ENCODE measurements around the gene XAGE2.

The XAGE2 gene

DNA sequence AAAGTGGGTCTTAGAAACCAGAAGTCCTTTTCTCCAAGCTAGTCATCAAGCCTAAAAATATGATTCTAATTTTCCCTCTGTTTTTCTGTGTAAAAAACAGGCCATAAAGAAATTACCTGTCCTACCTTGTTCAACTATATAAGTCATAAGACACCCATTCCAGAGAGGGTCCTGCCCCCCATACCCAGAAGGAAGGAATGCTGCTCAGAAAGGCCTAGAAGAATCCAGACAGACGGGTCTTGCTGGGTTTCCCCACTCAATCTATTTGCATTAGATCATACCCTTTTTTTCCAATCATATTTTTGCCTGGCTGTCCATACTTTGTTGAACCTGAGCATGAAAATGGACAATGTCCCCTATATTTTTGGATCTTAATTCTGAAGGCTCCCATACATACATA lies 16.3 kb upstream of the XAGE2 start:
- H3K27ac ChIP-seq = no peak overlapping the region
- TF ChIP-seq, protein P1, sequence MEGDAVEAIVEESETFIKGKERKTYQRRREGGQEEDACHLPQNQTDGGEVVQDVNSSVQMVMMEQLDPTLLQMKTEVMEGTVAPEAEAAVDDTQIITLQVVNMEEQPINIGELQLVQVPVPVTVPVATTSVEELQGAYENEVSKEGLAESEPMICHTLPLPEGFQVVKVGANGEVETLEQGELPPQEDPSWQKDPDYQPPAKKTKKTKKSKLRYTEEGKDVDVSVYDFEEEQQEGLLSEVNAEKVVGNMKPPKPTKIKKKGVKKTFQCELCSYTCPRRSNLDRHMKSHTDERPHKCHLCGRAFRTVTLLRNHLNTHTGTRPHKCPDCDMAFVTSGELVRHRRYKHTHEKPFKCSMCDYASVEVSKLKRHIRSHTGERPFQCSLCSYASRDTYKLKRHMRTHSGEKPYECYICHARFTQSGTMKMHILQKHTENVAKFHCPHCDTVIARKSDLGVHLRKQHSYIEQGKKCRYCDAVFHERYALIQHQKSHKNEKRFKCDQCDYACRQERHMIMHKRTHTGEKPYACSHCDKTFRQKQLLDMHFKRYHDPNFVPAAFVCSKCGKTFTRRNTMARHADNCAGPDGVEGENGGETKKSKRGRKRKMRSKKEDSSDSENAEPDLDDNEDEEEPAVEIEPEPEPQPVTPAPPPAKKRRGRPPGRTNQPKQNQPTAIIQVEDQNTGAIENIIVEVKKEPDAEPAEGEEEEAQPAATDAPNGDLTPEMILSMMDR (conservative IDR thresholded peaks at IDR 0.05) = no peak

DNA sequence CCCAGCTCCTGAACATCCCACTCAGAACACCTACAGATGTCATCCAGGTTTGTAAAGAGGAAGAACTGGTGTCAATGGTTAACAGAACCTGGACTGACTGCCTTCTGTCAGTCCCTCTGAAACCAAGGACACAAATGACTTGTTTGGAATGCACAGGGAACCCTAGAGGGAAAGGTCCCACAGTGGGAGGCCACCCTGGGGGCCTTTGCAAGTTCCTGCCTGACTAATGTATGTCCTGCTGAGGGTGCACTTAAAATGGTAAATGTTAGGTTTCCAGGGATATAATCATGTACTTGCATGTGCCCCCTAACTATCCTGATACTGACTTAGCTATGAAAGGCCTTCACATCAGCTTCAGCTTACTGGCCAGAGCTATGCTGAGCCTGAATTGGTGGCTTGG lies 15.0 kb upstream of the XAGE2 start:
- TF ChIP-seq, protein P1 (conservative IDR thresholded peaks at IDR 0.05) = no peak
- no peak for TF ChIP-seq ZFX (IDR thresholded peaks at IDR 0.05)
- H3K27ac ChIP-seq = no peak overlapping the region

DNA sequence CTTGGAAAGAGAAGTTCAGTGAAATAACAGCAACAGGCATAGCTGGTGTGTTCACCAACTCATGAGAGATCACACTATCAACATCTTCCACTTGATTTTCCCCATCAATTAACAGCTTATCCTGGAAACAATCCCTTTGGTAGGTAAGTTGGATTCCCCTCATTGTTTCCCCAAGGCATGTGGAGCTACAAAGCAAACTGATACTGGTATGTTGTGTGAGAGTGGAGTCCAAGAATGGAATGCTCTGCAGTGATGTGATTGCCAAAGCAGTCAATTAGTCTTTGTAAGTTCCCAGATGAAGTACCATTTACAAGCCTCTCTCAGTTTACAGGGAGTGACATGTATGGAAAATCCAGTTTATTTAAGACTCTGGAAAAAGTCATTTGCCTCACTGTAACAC lies 13.7 kb upstream of the XAGE2 start:
- H3K27ac ChIP-seq = no peak overlapping the region
- no peak for TF ChIP-seq ZFX (IDR thresholded peaks at IDR 0.05)
- TF ChIP-seq, protein P1 (conservative IDR thresholded peaks at IDR 0.05) = no peak

DNA sequence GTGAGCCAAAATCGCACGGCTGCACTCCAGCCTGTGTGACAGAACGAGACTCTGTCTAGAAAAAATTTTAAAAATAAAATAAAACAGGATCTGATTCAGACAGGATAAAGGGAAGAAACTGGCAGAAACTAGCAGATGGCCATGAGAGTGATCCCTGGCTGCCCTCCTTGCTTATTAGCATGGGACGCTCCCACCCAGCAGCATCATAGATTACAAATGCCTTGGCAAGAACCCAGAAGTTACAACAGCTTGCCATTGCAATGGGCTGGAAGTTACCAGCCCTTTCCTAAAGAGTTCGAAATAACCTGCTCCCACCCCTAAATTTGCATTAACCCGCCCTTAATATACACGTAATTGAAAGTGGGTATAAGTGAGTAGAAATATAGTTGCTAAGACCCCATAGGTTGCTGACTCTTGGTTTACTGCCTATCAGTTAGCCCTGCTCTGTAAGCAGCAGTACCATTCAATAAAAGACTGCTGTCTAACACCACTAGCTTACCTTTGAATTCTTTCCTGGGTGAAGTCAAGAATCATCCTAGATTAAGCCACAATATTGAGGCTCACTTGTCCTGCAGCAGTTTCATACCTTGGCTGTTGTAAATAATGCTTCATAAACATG lies 9.1 kb upstream of the XAGE2 start:
- TF ChIP-seq, protein P1 (conservative IDR thresholded peaks at IDR 0.05) = no peak
- no peak for TF ChIP-seq ZFX (IDR thresholded peaks at IDR 0.05)
- H3K27ac ChIP-seq = no peak overlapping the region

DNA sequence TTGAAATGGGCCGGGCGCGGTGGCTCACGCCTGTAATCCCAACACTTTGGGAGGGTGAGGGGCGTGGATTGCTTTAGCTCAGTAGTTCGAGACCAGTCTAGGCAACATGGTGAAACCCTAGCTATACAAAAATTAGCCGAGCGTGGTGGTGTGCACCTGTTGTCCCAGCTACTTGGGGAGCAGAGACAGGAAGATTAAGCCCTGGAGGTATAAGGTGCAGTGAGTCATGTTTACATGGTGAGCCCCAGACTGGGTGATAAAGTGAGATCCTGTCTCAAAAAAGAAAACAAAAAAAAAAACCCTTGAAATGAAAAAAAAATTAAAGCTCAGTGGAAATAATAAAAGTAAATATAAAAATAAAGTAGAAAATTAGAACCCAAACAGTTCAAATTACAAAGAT lies 6.9 kb upstream of the XAGE2 start:
- TF ChIP-seq, protein P1 (conservative IDR thresholded peaks at IDR 0.05) = no peak
- TF ChIP-seq ZFX (IDR thresholded peaks at IDR 0.05) = no peak
- no peak overlapping the region for H3K27ac ChIP-seq

DNA sequence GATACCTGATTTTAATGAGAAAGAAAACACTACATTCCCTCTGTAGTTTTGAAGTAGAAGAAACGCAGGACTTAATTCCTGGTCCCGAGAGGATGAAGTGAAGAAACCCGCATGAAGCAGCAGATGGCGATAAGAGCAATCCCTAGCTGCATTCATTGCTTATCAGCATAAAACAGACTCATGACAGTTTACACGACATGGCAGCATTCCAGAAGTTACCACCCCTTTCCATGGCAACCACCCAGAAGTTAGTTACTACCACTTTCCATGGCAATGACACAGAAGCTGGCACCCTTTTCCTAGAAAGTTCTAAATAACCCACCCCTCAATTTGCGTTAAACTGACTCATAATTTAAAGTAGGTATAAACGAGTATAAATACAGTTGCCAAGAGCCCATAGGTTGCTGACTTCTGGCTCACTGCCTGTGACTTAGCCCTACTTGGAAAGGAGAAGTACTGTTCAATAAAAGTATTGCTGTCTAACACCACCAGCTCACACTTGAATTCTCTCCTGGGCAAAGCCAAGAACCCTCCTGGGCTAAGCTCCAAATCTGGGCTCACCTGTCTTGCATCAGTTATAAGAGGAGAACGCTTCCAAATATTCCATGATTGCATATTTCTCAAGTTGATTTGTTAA lies 5.5 kb upstream of the XAGE2 start:
- TF ChIP-seq ZFX (IDR thresholded peaks at IDR 0.05) = no peak
- TF ChIP-seq, protein P1 (conservative IDR thresholded peaks at IDR 0.05) = peak; percentile 9; the same call in 1 of the 2 replicates
- H3K27ac ChIP-seq = no peak overlapping the region

DNA sequence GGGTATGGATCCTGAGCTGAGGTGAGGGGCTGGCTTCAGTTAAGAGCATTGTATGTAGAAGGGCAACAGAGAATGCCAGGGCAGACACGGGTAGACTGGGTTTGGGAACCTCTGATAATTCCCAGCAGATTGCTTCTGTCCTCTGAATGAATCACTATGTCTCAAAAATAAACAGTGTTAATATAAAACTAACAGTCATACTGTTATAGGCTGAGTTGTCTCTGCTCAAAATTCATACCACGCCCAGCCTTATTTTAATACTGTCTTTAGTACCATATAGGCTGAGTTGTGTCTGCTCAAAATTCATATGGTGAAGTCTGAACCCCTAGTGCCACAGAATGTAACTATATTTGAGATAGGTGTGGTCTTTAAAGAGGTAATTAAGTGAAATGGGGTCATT lies 10.0 kb downstream of the XAGE2 start:
- H3K27ac ChIP-seq = no peak overlapping the region
- no peak for TF ChIP-seq ZFX (IDR thresholded peaks at IDR 0.05)
- TF ChIP-seq, protein P1 (conservative IDR thresholded peaks at IDR 0.05) = no peak

All from C4-2B (cell line).